ENCODE results near the gene PDGFRB. TPM values are rescaled to one million over a fixed set of nuclear protein-coding genes. Genes with fewer than 3 reads are reported as not detected.

PDGFRB gene
- total and polyA plus RNA-seq, 4 donors: 5.2 to 13.1 (median 8.3) TPM

GRCh38 chr5:150173161-150173560, 17.5 kb upstream of the PDGFRB start (continued):
- TF ChIP-seq REST (IDR thresholded peaks at IDR 0.05): no peak
- no peak for TF ChIP-seq FOXA1 (IDR thresholded peaks at IDR 0.05)
- TF ChIP-seq RAD21 (IDR thresholded peaks at IDR 0.05): no peak
- TF ChIP-seq TAF1 (conservative IDR thresholded peaks at IDR 0.05): no peak
- TF ChIP-seq SP1 (IDR thresholded peaks at IDR 0.05): no peak
- no peak for TF ChIP-seq YY1 (IDR thresholded peaks at IDR 0.05)

- Histone ChIP-seq H3K9ac (ENCODE audit: low read depth in 1 of 2, low read length in 2 of 2) (no peak overlapping the region), H3K4me1 (ENCODE audit: control insufficient read depth in 4 of 4, insufficient read depth in 4 of 4, low read length in 3 of 4) (no peaks in the 10 kb centered on the region)
Observed at GRCh38 chr5:150172556-150172955, 16.9 kb upstream of the PDGFRB start.

More at GRCh38 chr5:150172556-150172955, 16.9 kb upstream of the PDGFRB start:
- H3K27me3 ChIP-seq (ENCODE audit: control insufficient read depth in 4 of 4, insufficient read depth in 4 of 4, low read length in 3 of 4): peaks cover 0 to 2% (median 0%) of the 10 kb centered on the region in 4 donors
- DNase-seq (ENCODE audit: low spot score): no peak
- H3K9me3 ChIP-seq (ENCODE audit: control insufficient read depth in 4 of 4, low read length in 3 of 4): no peaks in the 10 kb centered on the region
- H3K36me3 ChIP-seq (ENCODE audit: control insufficient read depth in 4 of 4, insufficient read depth in 3 of 4, low read depth in 1 of 4, low read length in 3 of 4): no peaks in the 10 kb centered on the region
- 92% methylated on average over 4 of the region's 4 CpGs for WGBS
- H3K27ac ChIP-seq (ENCODE audit: low read depth in 1 of 2, low read length in 2 of 2): no peak overlapping the region
- no peak overlapping the region for H3K4me3 ChIP-seq (ENCODE audit: low read depth in 1 of 3, low read length in 3 of 3)
- TF ChIP-seq REST (IDR thresholded peaks at IDR 0.05) (no peak), FOXA2 (IDR thresholded peaks at IDR 0.05) (no peak), ZBTB33 (IDR thresholded peaks at IDR 0.05) (no peak), HNF4A (conservative IDR thresholded peaks at IDR 0.05) (no peak), EGR1 (IDR thresholded peaks at IDR 0.05; ENCODE audit: low read depth in 2 of 2) (no peak), YY1 (IDR thresholded peaks at IDR 0.05) (no peak), MAX (IDR thresholded peaks at IDR 0.05) (no peak), JUND (IDR thresholded peaks at IDR 0.05) (no peak), RAD21 (IDR thresholded peaks at IDR 0.05) (no peak)
